Measurements from ENCODE around the gene PURA.

PURA gene

DNA sequence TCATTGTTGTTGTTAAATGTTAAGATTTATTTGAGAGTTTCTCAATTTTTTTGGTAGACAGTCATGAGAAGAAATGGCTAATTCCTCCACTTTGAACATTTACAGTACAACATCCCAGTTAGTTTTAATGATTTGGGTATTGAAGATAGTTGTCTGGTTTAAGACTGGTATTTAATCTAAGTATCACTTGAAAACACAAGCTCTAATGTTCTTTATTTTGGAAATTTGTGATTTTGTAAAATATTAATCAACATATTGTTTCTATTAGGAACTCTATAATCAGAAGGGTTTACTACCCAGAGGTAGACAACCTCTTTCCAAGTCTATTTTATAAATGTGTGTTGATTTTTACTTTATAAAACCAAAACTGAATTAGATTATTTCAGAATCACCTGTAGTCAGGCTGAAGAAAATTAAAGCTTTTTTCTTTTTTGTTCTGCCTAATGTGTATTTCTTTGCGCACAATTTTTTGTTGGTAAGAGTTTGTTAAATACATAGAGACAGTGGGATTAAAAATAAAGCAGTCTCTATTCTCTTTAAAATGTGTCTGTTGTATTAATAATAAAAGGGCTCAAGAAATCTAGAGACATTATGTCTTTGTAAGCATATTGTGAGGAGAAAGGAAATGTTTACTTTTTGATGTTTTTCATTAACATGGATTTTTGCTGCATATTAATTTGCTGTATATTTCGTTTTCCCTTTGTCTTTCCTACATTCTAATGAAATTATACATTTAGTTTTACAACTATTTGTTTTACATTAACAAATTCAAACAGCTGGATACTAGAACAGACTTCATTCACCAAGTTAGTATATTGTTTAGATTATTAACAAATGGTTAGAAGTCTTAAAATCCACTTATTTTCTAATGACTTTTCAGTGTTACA, 3.9 kb upstream of the PURA start:
- no peak for DNase-seq (ENCODE audit: low spot score)

- no peak for DNase-seq (ENCODE audit: low spot score)
Measured at GRCh38 chr5:140110646-140110957, 3.3 kb upstream of the PURA start.

DNA sequence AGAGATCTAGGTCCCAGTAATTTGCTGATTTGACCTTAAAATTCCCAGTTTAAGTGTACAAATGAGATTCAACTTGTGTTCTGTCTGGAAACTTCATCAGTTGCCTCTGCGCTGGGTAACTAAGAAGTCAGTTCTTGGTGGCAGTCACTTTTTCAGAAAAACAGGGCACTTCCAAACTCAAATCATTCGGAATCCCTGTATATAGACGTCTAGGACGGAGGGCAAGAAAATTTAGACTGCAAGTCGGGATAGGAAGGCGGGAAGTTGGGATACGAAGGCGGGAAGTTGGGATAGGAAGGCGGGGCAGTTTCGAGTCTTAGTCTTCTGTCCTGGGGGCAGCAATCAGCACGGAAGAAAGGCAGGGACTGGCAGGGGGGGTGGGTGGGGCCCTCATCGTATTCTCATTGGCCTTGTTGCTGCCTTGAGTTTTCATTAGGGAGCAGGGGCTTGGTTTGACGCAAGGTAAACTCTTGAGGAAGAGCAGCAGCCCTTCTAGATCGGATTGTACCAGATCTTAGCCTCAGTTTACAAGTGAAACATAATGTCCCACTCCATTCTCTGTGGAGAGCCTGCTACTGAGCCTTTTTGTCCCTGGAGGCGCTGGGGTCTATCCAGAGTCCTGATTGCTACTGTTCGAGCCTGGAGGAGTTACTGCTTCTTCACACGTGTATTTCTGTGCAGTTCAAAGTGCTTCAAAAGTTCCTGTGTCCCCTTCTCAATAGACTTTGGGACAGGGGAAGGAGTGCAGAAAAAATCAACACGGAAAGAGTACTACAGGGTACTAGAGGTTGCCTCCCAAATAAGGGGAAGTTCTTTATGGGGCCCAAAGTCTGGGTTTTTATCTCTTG, 2.7 kb upstream of the PURA start:
- no peak for DNase-seq (ENCODE audit: low spot score)

DNA sequence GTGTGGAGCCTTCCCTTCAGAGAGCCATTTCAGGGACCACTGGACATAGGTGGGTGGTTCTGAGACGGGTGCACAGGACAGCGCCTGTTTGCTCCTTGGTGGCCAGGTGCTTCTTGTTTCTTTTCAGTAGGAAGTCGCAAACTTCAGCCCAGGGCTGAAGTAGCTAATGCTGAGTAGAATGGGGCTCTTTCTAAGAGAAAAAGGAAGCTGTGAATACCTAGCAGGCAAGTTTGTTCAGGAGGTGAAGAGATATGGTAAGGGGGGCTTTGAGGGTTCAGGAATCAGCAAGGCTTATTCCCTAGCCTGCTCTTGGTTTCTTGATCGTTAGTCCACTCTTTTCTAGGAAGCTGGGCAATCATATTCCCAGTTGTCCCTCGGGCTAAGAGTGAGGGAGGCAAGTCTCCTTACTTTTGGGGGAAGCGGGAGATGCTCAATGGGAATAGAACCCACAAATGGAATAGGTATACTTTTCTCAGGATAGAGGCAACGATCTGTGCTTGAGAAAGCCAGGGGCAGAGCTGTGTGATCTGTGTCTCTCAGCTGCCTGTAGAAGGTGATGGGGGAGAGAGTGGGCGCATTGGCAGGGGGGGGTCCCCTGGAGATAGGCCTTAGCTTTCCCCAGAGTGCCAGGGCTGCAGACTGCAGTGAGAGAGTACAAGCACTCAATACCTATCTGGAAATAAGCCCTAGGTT, 1.9 kb upstream of the PURA start:
- DNase-seq (ENCODE audit: low spot score): no peak

GRCh38 chr5:140112685-140113179, 1.2 kb upstream of the PURA start:
- DNase-seq (ENCODE audit: low spot score): no peak

DNA sequence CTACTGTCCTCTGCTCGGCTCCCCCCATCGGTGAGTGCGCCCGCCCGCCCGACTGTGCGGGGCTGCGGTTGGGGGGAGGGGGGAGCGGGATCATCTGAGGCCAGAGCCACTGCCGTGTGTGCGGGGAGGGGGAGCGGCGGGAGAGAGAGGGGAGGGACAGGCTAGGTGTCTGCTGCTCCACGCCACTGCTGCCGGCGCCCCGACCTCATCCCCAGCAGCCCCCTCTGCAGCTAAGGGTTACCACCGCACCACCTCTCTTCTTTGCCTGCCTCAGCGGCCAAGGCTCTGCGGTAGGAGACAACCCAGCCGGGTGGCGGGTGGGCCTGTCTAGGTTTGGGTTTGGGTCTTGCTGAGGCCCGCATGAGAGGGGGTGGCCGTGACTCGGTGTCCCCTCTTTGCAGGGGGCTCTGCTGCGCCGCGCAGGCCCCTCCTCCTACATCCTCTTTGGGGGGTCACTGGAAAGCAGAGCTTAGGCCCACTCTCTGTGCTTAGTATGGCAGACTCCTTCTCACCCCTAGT, 670 bp upstream of the PURA start:
- peak; percentile 11 for DNase-seq (ENCODE audit: low spot score)

GRCh38 chr5:140114341-140115185, 654 bp downstream of the PURA start:
- peak; percentile 30 for DNase-seq (ENCODE audit: low spot score)

DNA sequence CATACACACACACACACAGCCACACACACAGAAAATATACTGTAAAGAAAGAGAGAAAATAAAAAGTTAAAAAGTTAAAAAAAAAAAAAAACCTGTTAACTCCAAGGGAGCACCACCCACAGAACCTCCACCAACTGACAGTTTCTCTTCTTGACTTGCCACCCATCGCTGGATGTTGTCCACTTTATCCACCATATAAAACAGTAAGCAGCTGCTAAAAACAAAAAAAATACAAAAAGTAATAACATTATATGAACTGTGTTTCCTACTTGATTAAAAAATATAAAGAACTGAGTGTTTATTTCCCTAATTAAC, 1.2 kb downstream of the PURA start:
- no peak for DNase-seq (ENCODE audit: low spot score)

- no peak for DNase-seq (ENCODE audit: low spot score)
Measured at GRCh38 chr5:140116716-140117115, 2.8 kb downstream of the PURA start.

DNA sequence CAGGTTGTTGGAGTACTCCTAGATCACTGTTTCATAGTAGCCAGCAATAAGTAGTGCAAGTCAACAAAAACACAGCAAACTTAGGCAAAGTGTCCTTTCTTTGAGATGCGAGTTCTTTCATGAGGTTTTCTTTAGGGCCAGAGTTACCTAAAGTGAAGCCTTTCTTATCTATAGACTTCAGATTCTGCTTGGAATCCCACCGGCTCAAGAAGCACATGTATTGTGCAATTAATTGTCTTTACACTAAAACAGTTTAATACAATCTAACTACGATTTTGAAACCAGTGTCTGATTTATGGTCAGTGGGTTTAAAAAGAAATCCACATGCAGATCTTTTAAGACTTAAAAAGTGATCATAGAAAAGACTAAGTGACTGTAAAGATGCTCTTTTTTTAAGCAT, 3.6 kb downstream of the PURA start:
- DNase-seq (ENCODE audit: low spot score): no peak

DNA sequence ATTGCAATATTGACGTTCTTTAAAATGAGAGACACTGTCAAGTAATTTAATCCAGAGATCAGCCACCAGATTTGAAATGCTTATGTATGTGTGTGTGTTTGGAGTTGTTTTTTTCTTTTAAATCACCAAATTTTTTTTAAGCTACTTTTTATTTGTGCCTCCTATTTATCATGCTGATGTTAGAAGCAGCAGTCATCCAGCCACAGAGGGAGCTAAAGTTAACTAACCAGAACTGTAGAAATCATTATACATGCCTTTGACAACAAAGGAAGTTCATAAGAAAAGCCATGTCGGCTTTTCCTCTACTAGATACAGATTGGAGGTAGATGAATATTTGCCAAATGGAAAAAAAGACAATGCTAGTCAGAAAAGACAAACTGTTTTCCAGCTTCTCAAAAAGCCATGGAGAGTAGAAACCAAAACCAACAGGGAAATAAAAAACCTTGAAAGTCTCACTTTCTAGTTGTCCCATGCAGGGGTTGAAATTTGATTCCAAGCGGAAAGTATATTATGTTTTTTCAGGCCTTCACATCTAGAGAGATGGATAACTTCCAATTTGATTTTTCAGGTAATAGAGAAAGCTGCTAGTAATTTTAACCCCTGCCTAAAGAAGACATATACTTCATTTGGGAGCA, 4.5 kb downstream of the PURA start:
- DNase-seq (ENCODE audit: low spot score): no peak

- no peak for DNase-seq (ENCODE audit: low spot score)
Measured at GRCh38 chr5:140125637-140126036, 11.7 kb downstream of the PURA start, which contains the start of gene IGIP. IGIP (plus strand) TSS chr5:140125937; CDS start chr5:140128477, 2,540 bp downstream.

DNA sequence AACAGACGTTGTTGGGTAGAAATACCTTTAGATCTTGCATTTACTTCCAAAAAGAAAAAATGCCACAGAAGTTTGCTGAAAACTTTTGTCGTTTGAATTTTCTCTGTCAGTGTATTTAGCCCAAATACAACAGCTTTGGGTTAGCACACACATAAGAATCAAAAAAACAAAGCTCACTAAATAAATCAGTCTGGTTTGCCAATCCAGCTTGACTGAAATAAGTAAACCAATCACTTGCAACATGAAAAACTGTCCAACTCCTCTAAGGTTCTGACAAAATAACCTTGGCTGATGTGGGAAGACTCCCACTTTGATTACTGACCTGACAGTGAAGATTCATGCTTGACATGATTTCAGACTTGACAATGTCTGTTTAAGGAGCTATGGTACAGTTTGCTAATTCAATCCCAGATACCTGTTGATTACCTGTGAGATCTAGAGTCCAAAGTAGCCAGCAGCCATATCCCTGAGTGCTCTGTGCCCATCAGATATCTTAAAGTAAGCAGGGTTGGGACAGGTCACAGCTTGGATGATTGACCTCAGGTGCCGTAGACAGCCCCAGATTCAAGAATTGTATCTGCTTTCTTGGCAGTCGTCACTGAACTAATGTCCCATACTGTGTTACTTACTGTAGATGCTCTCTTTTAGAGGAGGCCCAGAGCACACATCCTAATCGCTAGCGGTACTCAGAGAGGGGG, 12.6 kb downstream of the PURA start:
- no peak for DNase-seq (ENCODE audit: low spot score)

- DNase-seq (ENCODE audit: low spot score): no peak
Measured at GRCh38 chr5:140128376-140128775, 14.5 kb downstream of the PURA start.

DNA sequence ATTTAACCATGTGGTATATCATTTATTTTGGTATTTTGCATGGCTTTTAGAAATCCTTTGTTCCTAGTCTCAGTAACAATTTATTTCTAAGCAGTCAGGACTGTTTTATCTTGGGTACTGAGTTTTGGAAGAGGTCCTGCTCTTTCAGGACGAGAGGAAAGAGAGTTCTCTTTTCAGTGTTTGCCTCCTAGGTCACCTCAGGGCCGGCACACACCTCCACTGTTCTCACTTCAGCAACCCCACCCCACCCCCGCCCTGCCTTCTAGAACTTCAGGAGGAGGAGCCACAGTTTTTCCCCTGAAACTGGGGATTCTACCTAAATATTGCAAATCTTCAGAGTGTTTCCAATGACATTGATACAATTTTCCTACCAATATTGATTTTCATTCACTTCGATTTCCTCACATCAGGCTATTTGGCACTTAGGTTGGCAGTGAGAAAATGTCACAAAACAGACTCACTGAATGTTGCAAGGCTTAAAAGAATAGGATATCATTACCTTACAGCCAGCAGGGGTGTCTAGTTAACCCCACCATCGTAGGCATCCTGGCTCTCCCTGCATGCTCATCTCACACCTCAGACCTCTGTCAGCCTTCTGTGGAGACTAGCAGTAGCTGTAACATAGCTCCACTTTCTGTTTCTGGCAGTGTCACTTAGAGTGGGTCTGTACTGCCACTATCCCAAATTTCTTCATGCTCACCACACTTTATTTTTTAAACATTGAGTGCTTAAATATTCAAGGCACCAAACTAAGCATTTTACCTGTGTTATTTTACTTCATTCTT, 17.2 kb downstream of the PURA start:
- DNase-seq (ENCODE audit: low spot score): no peak

DNA sequence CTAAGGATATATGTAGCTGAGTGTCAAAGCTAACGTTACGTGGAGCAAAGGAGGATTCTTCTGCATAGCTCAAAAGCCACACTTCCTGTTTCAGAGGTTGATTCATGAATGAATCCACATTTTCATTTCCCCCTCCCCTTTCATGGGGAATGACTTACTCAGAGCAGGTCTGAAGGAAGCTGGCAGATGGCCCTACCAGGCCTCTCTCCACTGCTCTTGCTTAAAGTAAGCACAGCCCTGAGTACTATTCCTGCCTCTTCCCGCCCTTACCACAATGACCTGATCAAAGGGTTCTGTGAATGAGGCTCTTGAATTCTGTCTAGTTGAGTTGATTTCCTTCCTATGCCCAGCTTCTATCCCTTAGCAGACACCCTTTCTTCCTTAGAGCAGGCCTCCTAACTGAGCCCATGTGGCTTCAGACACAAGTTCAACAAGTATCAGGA, 18.1 kb downstream of the PURA start:
- peak; percentile 10 for DNase-seq (ENCODE audit: low spot score)

- DNase-seq (ENCODE audit: low spot score): no peak
Measured at GRCh38 chr5:140133514-140134167, 19.7 kb downstream of the PURA start.

GRCh38 chr5:140134277-140134935, 20.5 kb downstream of the PURA start:
- DNase-seq (ENCODE audit: low spot score): no peak
